ENCODE data around the gene AQP12A. TPM values are rescaled to one million over a fixed set of nuclear protein-coding genes. Genes with fewer than 3 reads are reported as not detected.

AQP12A gene
- total RNA-seq, 1 donor from 2014 or later, result not detected

DNA sequence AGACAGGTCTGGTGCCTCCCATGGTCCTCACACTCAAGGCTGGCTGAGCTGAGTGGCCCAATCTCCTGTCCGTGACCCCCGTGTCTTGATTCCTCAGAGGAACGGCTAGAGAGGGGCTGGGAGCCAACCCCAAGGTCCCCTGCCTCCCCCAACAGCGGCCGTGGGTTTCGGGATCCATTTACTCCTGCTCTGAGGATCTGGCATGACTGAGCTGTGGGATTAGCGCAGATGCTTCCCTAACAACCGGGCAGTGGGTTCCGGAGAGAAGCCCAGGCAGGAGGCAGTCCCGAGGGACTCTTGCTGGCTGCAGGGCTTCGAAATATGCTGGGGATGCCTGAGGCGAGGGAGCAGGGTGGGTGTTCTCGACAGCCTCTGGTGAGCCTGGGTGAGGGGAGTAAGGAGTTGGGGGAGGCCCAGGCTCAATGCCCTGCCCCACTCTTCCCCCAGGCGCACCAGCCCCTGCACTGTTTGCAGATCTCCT lies 47.5 kb upstream of the AQP12A start:
- no peak for DNase-seq
- peaks cover 6% of the 10 kb centered on the region for H3K4me1 Mint-ChIP-seq (ENCODE audit: low read depth, unreplicated experiment)

DNA sequence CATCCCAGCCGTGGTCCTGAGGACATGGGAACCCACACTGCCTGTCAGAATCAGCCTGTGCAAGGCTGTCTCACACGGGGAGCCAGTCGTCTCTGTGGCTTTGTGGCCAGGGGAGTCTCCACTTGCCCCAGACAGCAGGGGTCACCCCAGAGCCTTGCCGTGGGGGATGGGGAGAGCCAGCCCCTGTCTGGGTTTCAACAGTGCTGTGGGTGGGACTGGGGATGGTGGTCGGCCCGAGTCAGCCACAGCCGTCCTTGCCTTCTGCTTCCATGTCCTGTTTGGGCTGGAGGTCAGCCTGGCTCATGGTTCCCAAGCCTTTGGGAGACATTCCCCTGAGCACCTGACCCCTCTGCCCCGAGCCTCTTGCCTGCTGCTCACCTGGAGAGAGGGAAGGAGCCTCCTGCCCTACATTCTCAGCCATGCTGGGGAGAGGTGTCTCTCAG lies 46.8 kb upstream of the AQP12A start:
- H3K4me3 Mint-ChIP-seq (ENCODE audit: unreplicated experiment), result no peak overlapping the region
- DNase-seq, result no peak
- TF ChIP-seq, protein P1, sequence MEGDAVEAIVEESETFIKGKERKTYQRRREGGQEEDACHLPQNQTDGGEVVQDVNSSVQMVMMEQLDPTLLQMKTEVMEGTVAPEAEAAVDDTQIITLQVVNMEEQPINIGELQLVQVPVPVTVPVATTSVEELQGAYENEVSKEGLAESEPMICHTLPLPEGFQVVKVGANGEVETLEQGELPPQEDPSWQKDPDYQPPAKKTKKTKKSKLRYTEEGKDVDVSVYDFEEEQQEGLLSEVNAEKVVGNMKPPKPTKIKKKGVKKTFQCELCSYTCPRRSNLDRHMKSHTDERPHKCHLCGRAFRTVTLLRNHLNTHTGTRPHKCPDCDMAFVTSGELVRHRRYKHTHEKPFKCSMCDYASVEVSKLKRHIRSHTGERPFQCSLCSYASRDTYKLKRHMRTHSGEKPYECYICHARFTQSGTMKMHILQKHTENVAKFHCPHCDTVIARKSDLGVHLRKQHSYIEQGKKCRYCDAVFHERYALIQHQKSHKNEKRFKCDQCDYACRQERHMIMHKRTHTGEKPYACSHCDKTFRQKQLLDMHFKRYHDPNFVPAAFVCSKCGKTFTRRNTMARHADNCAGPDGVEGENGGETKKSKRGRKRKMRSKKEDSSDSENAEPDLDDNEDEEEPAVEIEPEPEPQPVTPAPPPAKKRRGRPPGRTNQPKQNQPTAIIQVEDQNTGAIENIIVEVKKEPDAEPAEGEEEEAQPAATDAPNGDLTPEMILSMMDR (IDR thresholded peaks at IDR 0.05; ENCODE audit: partially characterized antibody, unreplicated experiment), result no peak
- no peak overlapping the region for H3K27ac Mint-ChIP-seq (ENCODE audit: unreplicated experiment)
- H3K9me3 Mint-ChIP-seq (ENCODE audit: unreplicated experiment), result peaks cover 8% of the 10 kb centered on the region
- H3K4me1 Mint-ChIP-seq (ENCODE audit: low read depth, unreplicated experiment), result peaks cover 6% of the 10 kb centered on the region
- H3K36me3 Mint-ChIP-seq (ENCODE audit: unreplicated experiment), result no peaks in the 10 kb centered on the region
- peaks cover 12% of the 10 kb centered on the region for H3K27me3 Mint-ChIP-seq (ENCODE audit: unreplicated experiment)

More for the DNA sequence above, 47.5 kb upstream of the AQP12A start:
- Mint-ChIP-seq H3K4me3 (ENCODE audit: unreplicated experiment) (no peak overlapping the region), H3K27me3 (ENCODE audit: unreplicated experiment) (peaks cover 12% of the 10 kb centered on the region), H3K9me3 (ENCODE audit: unreplicated experiment) (peaks cover 8% of the 10 kb centered on the region), H3K36me3 (ENCODE audit: unreplicated experiment) (no peaks in the 10 kb centered on the region), H3K27ac (ENCODE audit: unreplicated experiment) (no peak overlapping the region)
- TF ChIP-seq, protein P1 (IDR thresholded peaks at IDR 0.05; ENCODE audit: partially characterized antibody, unreplicated experiment), result no peak

DNA sequence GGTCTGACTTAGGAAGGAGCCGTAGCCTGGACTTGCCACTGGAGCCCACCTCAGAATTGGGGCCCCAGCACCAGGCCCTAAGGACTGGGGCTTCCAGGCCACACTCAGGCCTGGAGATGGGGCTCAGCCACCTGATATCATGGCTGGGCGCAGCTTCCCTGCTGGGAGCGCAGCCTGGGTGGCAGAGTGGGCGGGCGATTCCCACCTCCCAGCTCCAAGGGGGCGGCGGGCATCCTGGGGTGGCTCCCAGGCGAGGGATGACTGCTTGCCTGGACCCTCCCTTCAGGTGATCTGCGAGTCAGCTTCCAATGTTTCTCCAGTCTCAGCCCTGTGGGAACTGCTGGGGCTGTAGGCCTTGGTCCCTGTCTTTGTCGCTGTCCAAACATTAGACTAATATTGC lies 46.3 kb upstream of the AQP12A start:
- H3K4me1 Mint-ChIP-seq (ENCODE audit: low read depth, unreplicated experiment), result peaks cover 6% of the 10 kb centered on the region
- peaks cover 8% of the 10 kb centered on the region for H3K9me3 Mint-ChIP-seq (ENCODE audit: unreplicated experiment)
- H3K36me3 Mint-ChIP-seq (ENCODE audit: unreplicated experiment), result no peaks in the 10 kb centered on the region
- no peak for DNase-seq
- no peak overlapping the region for H3K4me3 Mint-ChIP-seq (ENCODE audit: unreplicated experiment)
- no peak overlapping the region for H3K27ac Mint-ChIP-seq (ENCODE audit: unreplicated experiment)
- H3K27me3 Mint-ChIP-seq (ENCODE audit: unreplicated experiment), result peaks cover 12% of the 10 kb centered on the region
- TF ChIP-seq, protein P1 (IDR thresholded peaks at IDR 0.05; ENCODE audit: partially characterized antibody, unreplicated experiment), result no peak

DNA sequence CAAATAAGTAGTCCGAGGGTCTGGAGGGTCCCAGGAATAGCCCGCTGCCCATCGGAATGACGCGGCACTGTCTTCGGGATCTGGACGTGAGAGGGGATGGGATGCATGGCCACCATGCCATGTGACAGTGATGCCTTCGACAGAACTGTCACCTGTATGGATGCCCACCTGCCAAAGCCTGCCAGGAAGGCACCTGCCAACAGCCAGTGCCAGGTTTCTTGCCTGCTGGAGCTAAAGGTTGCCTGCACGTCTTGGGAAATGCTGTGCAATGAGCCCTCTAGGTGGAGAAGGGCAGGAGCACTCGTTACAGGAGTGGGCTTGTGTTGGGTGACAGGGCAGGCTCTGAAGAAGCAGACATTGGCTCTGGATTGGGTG lies 45.9 kb upstream of the AQP12A start:
- Mint-ChIP-seq H3K4me3 (ENCODE audit: unreplicated experiment) (no peak overlapping the region), H3K27me3 (ENCODE audit: unreplicated experiment) (peaks cover 12% of the 10 kb centered on the region), H3K36me3 (ENCODE audit: unreplicated experiment) (no peaks in the 10 kb centered on the region), H3K9me3 (ENCODE audit: unreplicated experiment) (peaks cover 8% of the 10 kb centered on the region), H3K4me1 (ENCODE audit: low read depth, unreplicated experiment) (peaks cover 6% of the 10 kb centered on the region), H3K27ac (ENCODE audit: unreplicated experiment) (no peak overlapping the region)
- DNase-seq, result no peak
- TF ChIP-seq, protein P1 (IDR thresholded peaks at IDR 0.05; ENCODE audit: partially characterized antibody, unreplicated experiment), result no peak

GRCh38 chr2:240646176-240646899 lies 45.3 kb upstream of the AQP12A start:
- H3K4me3 Mint-ChIP-seq (ENCODE audit: unreplicated experiment), result no peak overlapping the region
- DNase-seq, result no peak
- peaks cover 1% of the 10 kb centered on the region for H3K36me3 Mint-ChIP-seq (ENCODE audit: unreplicated experiment)
- H3K9me3 Mint-ChIP-seq (ENCODE audit: unreplicated experiment), result peaks cover 8% of the 10 kb centered on the region
- TF ChIP-seq, protein P1 (IDR thresholded peaks at IDR 0.05; ENCODE audit: partially characterized antibody, unreplicated experiment), result no peak
- H3K27ac Mint-ChIP-seq (ENCODE audit: unreplicated experiment), result no peak overlapping the region
- H3K27me3 Mint-ChIP-seq (ENCODE audit: unreplicated experiment), result peaks cover 14% of the 10 kb centered on the region
- H3K4me1 Mint-ChIP-seq (ENCODE audit: low read depth, unreplicated experiment), result peaks cover 6% of the 10 kb centered on the region

Measured in glutamatergic neuron (in vitro differentiated cells).